OCI-LY1 (cell line): ENCODE measurements around the gene KSR1.

Experiments
- EZH2 ChIP-seq: fragments of 200-600 bp; sonication (generic), shearing (Covaris generic); IDR thresholded peaks from 2 replicates; pipeline ENCODE4 v1.8.0; 2017; ENCODE audit warnings: borderline replicate concordance, mixed run types, mild to moderate bottlenecking, antibody characterized with exemption, low read length, moderate library complexity, mixed read lengths
- TF ChIP-seq, protein P1 (sequence below): fragments of 200-600 bp; sonication (generic), shearing (Covaris generic); IDR thresholded peaks from 2 replicates; pipeline ENCODE4 v1.5.1; 2017; ENCODE audit warnings: mild to moderate bottlenecking, antibody characterized with exemption, low read length, moderate library complexity, mixed read lengths

DNA sequence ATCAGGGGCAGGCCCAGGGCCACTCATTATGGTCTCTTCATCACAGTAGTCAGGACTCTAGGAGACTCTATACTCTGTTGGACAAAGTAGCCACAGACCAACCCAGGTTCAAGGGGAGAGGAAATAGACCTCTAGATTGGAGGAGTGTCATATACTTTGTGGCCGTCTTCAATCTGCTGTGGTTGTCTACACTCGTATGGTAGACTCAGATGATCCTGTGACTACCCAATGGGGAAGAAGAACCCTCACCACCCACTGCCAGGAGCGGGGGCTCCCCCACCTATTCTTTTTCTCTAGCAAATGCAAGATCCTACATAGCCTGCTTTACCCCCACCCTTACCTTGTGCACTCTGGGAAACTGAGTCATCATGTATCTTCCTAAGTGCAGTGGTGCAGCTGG lies 80.5 kb downstream of the KSR1 start:
- no peak for TF ChIP-seq EZH2
- TF ChIP-seq, protein P1, sequence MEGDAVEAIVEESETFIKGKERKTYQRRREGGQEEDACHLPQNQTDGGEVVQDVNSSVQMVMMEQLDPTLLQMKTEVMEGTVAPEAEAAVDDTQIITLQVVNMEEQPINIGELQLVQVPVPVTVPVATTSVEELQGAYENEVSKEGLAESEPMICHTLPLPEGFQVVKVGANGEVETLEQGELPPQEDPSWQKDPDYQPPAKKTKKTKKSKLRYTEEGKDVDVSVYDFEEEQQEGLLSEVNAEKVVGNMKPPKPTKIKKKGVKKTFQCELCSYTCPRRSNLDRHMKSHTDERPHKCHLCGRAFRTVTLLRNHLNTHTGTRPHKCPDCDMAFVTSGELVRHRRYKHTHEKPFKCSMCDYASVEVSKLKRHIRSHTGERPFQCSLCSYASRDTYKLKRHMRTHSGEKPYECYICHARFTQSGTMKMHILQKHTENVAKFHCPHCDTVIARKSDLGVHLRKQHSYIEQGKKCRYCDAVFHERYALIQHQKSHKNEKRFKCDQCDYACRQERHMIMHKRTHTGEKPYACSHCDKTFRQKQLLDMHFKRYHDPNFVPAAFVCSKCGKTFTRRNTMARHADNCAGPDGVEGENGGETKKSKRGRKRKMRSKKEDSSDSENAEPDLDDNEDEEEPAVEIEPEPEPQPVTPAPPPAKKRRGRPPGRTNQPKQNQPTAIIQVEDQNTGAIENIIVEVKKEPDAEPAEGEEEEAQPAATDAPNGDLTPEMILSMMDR, result no peak
